K562 (cell line): ENCODE results near the gene KCNG1. TPM values are rescaled to one million over a fixed set of nuclear protein-coding genes. Genes with fewer than 3 reads are reported as not detected.
A peak's percentile ranks its signal among the peaks of the same experiment; 100 is the strongest.

Source experiments
- ARHGAP35 ChIP-seq: fragments of 450-650 bp; IDR thresholded peaks from 2 replicates; pipeline ENCODE4 v1.6.1; 2018; ENCODE audit not compliant: partially characterized antibody
- BCL6 ChIP-seq: fragments of 250-450 bp; sonication (Bioruptor Pico); IDR thresholded peaks from 2 replicates; pipeline ENCODE4 v1.4.0; 2020
- BRD9 ChIP-seq: fragments of 450-650 bp; IDR thresholded peaks from 2 replicates; pipeline ENCODE4 v1.6.1; 2018; ENCODE audit warnings: low read depth; ENCODE audit not compliant: partially characterized antibody
- CEBPB ChIP-seq: fragments of 450-650 bp; IDR thresholded peaks from 2 replicates; pipeline ENCODE4 v1.6.1; 2016; ENCODE audit warnings: missing genetic modification characterization, missing compliant biosample characterization
- HMG20A ChIP-seq: fragments of 450-650 bp; formaldehyde crosslinking; conservative IDR thresholded peaks from 2 replicates; pipeline ENCODE4 v1.4.0; 2020; ENCODE audit warnings: mild to moderate bottlenecking, mixed read lengths
- MCM7 ChIP-seq, 2 experiments: fragments of 450-650 bp; IDR thresholded peaks; 2 replicates each; pipeline ENCODE4 v1.6.1; 2016 to 2018
- NCOR1 ChIP-seq: fragments of 450-650 bp; IDR thresholded peaks from 2 replicates; pipeline ENCODE4 v1.6.1; 2016; ENCODE audit warnings: mild to moderate bottlenecking, moderate library complexity
- PTBP1 ChIP-seq: fragments of 200-400 bp; formaldehyde crosslinking; IDR thresholded peaks from 2 replicates; pipeline ENCODE4 v1.6.1; 2017; ENCODE audit warnings: low read depth, low read length
- RAD51 ChIP-seq: fragments of 450-650 bp; IDR thresholded peaks from 2 replicates; pipeline ENCODE4 v1.7.1; 2016; ENCODE audit warnings: low read depth, mild to moderate bottlenecking, borderline replicate concordance
- SREBF2 ChIP-seq: sonication (generic); formaldehyde crosslinking; IDR thresholded peaks from 2 replicates; pipeline ENCODE4 v1.4.0; 2020; ENCODE audit warnings: mild to moderate bottlenecking, missing genetic modification reagents
- TEAD4 ChIP-seq, 2 experiments: sonication (generic) in 1 of 2; formaldehyde crosslinking in 1 of 2; IDR thresholded peaks; 2 replicates each; pipeline versions ENCODE4 v1.6.1 to v1.8.0; 2012 to 2022; ENCODE audit warnings: borderline replicate concordance in 1 of 2, inconsistent platforms in 1 of 2, low read length in 1 of 2, mild to moderate bottlenecking in 1 of 2, missing genetic modification reagents in 1 of 2
- TSC22D4 ChIP-seq: fragments of 450-650 bp; IDR thresholded peaks from 2 replicates; pipeline ENCODE4 v1.6.1; 2016; ENCODE audit warnings: missing genetic modification characterization, missing biosample characterization, control low read depth
- ZFPM2 ChIP-seq: fragments of 250-450 bp; sonication (Bioruptor Pico); IDR thresholded peaks from 2 replicates; pipeline ENCODE4 v1.5.1; 2022; ENCODE audit warnings: mild to moderate bottlenecking
- ZNF165 ChIP-seq: fragments of 250-450 bp; sonication (Bioruptor Pico); IDR thresholded peaks from 2 replicates; pipeline ENCODE4 v1.4.0; 2020; ENCODE audit warnings: borderline replicate concordance
- ZNF75A ChIP-seq: fragments of 450-650 bp; formaldehyde crosslinking; IDR thresholded peaks from 2 replicates; pipeline ENCODE4 v1.4.0; 2020; ENCODE audit warnings: mild to moderate bottlenecking
- polyA plus RNA-seq, 8 experiments: library from polyadenylated mRNA; depleted of rRNA in 4 of 8; stranded (reverse) in 5 of 8; unstranded in 3 of 8; fragments of >200 nt; fragmentation: Nextera tagmentation in 2 of 8; fragmentation: Illumina TruSeq in 1 of 8; extraction: Ambion mirVana in 2 of 8; extraction: Trizol in 1 of 8; gene quantifications; 2 replicates each; pipeline versions ENCODE4 v1.2.1 to v1.2.3, GENCODE V29; 2011 to 2014; ENCODE audit warnings: inconsistent platforms in 1 of 8, missing spikeins in 1 of 8
- total RNA-seq, 7 experiments: library from RNA; depleted of rRNA in 6 of 7; stranded (reverse); fragments of >200 nt in 6 of 7; fragmentation: Illumina TruSeq in 2 of 7; extraction: Trizol in 2 of 7; gene quantifications; 2 replicates each; pipeline versions ENCODE4 v1.2.1 to v1.2.3, GENCODE V29; 2011 to 2021; ENCODE audit warnings: low replicate concordance in 1 of 7
- TF ChIP-seq, protein P1 (sequence below), 3 experiments: fragments of 200-800 bp in 1 of 3; fragments of 250-450 bp in 1 of 3; fragments of 450-650 bp in 1 of 3; sonication (Bioruptor Pico) in 1 of 3; sonication (Bioruptor generic) in 1 of 3; formaldehyde crosslinking in 1 of 3; IDR thresholded peaks; 2 replicates each; pipeline versions ENCODE4 v1.6.1 to v1.8.0; 2016 to 2022; ENCODE audit warnings: mild to moderate bottlenecking in 2 of 3, missing genetic modification characterization in 2 of 3, missing compliant biosample characterization in 1 of 3, moderate library complexity in 1 of 3
- TF ChIP-seq, protein P2 (sequence below): fragments of 450-650 bp; IDR thresholded peaks from 2 replicates; pipeline ENCODE4 v1.6.1; 2014; ENCODE audit warnings: low read depth, mild to moderate bottlenecking, moderate library complexity, borderline replicate concordance
- TF ChIP-seq, protein P3 (sequence below): sonication (generic); formaldehyde crosslinking; IDR thresholded peaks from 2 replicates; pipeline ENCODE4 v1.8.0; 2023; ENCODE audit warnings: mild to moderate bottlenecking, missing genetic modification reagents
- TF ChIP-seq, protein P4 (sequence below): IDR thresholded peaks from 2 replicates; pipeline ENCODE4 v1.6.1; 2014; ENCODE audit warnings: antibody characterized with exemption

The KCNG1 gene
- total and polyA plus RNA-seq, 9 of the 15 experiments (the other 6 are each of a cell fraction or from before 2014, with no cell fraction given) = 0.06 to 1.5 (median 0.22) TPM; not detected in 2

DNA sequence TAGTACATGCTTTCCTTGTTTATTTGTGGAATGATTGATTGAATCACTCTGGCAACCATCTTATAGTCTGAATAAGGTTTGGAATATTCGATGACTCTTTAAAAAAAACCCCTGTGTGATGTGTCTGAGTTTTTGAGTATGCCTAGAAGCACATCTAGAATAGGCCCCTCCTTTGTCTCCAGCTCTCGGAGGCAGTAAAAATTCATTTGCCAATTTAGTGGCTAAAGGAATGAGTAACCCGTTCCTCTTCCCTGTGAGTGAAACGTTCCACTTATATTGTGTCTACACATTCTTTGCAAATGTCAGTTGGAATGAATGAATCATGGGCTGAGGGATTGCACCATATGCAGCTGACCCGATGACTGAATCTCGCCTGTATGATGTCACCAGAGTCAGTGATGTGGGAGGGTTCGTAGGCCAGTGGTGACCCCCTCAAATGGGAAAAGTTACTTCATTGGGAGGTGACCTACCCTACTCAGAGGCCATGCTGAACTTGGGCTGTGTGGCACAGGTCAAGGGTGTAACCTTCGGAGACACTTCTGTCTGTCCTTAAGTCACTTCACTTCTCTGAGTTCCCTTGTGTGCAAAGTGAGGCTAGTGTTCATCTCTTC is 42.7 kb downstream of the KCNG1 start (continued):
- TF ChIP-seq, protein P1, sequence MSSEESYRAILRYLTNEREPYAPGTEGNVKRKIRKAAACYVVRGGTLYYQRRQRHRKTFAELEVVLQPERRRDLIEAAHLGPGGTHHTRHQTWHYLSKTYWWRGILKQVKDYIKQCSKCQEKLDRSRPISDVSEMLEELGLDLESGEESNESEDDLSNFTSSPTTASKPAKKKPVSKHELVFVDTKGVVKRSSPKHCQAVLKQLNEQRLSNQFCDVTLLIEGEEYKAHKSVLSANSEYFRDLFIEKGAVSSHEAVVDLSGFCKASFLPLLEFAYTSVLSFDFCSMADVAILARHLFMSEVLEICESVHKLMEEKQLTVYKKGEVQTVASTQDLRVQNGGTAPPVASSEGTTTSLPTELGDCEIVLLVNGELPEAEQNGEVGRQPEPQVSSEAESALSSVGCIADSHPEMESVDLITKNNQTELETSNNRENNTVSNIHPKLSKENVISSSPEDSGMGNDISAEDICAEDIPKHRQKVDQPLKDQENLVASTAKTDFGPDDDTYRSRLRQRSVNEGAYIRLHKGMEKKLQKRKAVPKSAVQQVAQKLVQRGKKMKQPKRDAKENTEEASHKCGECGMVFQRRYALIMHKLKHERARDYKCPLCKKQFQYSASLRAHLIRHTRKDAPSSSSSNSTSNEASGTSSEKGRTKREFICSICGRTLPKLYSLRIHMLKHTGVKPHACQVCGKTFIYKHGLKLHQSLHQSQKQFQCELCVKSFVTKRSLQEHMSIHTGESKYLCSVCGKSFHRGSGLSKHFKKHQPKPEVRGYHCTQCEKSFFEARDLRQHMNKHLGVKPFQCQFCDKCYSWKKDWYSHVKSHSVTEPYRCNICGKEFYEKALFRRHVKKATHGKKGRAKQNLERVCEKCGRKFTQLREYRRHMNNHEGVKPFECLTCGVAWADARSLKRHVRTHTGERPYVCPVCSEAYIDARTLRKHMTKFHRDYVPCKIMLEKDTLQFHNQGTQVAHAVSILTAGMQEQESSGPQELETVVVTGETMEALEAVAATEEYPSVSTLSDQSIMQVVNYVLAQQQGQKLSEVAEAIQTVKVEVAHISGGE (CRISPR knock-in tag; IDR thresholded peaks at IDR 0.05) = 0 out of 6 replicates have a peak, but pooled peaks of 1 of the 3 experiments have one; percentile 21
- no peak for TF ChIP-seq SREBF2 (CRISPR knock-in tag)
- no peak for TF ChIP-seq RAD51
- TF ChIP-seq NCOR1 = no peak
- TF ChIP-seq PTBP1 = no peak
- TF ChIP-seq ZNF75A = no peak
- TF ChIP-seq TEAD4 (IDR thresholded peaks at IDR 0.05; ENCODE audit: low read length) = no peak
- TF ChIP-seq TEAD4 (CRISPR knock-in tag; IDR thresholded peaks at IDR 0.05; ENCODE audit: borderline replicate concordance) = no peak
- no peak for TF ChIP-seq ZFPM2 (CRISPR knock-in tag)
- TF ChIP-seq, protein P2, sequence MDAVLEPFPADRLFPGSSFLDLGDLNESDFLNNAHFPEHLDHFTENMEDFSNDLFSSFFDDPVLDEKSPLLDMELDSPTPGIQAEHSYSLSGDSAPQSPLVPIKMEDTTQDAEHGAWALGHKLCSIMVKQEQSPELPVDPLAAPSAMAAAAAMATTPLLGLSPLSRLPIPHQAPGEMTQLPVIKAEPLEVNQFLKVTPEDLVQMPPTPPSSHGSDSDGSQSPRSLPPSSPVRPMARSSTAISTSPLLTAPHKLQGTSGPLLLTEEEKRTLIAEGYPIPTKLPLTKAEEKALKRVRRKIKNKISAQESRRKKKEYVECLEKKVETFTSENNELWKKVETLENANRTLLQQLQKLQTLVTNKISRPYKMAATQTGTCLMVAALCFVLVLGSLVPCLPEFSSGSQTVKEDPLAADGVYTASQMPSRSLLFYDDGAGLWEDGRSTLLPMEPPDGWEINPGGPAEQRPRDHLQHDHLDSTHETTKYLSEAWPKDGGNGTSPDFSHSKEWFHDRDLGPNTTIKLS = no peak
- peak; percentile 88 for TF ChIP-seq CEBPB (tag)
- no peak for TF ChIP-seq ZNF165 (CRISPR knock-in tag)
- TF ChIP-seq, protein P3, sequence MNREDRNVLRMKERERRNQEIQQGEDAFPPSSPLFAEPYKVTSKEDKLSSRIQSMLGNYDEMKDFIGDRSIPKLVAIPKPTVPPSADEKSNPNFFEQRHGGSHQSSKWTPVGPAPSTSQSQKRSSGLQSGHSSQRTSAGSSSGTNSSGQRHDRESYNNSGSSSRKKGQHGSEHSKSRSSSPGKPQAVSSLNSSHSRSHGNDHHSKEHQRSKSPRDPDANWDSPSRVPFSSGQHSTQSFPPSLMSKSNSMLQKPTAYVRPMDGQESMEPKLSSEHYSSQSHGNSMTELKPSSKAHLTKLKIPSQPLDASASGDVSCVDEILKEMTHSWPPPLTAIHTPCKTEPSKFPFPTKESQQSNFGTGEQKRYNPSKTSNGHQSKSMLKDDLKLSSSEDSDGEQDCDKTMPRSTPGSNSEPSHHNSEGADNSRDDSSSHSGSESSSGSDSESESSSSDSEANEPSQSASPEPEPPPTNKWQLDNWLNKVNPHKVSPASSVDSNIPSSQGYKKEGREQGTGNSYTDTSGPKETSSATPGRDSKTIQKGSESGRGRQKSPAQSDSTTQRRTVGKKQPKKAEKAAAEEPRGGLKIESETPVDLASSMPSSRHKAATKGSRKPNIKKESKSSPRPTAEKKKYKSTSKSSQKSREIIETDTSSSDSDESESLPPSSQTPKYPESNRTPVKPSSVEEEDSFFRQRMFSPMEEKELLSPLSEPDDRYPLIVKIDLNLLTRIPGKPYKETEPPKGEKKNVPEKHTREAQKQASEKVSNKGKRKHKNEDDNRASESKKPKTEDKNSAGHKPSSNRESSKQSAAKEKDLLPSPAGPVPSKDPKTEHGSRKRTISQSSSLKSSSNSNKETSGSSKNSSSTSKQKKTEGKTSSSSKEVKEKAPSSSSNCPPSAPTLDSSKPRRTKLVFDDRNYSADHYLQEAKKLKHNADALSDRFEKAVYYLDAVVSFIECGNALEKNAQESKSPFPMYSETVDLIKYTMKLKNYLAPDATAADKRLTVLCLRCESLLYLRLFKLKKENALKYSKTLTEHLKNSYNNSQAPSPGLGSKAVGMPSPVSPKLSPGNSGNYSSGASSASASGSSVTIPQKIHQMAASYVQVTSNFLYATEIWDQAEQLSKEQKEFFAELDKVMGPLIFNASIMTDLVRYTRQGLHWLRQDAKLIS (CRISPR knock-in tag) = no peak
- no peak for TF ChIP-seq HMG20A (CRISPR knock-in tag)
- TF ChIP-seq BRD9 = no peak
- TF ChIP-seq, protein P4, sequence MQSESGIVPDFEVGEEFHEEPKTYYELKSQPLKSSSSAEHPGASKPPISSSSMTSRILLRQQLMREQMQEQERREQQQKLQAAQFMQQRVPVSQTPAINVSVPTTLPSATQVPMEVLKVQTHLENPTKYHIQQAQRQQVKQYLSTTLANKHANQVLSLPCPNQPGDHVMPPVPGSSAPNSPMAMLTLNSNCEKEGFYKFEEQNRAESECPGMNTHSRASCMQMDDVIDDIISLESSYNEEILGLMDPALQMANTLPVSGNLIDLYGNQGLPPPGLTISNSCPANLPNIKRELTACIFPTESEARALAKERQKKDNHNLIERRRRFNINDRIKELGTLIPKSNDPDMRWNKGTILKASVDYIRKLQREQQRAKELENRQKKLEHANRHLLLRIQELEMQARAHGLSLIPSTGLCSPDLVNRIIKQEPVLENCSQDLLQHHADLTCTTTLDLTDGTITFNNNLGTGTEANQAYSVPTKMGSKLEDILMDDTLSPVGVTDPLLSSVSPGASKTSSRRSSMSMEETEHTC = no peak
- no peak for TF ChIP-seq TSC22D4 (tag)
- no peak for TF ChIP-seq BCL6 (CRISPR knock-in tag)
- no peak for TF ChIP-seq MCM7 (IDR thresholded peaks at IDR 0.05)
- TF ChIP-seq ARHGAP35 = no peak
